Ovary (tissue), 9 donors: Measurements from ENCODE around the gene STIMATE. TPM values are rescaled to one million over a fixed set of nuclear protein-coding genes. Genes with fewer than 3 reads are reported as not detected.

Experiments used
- DNase-seq, 5 donors: peaks; one replicate each; pipeline ENCODE4 v3.0.0-alpha.2; 2019 to 2020
- H3K27ac ChIP-seq, 2 donors: fragments of 200-600 bp; one replicate each; pipeline versions ENCODE4 v1.5.1 to v1.8.0; 2019 to 2022
- H3K27me3 ChIP-seq: fragments of 200-600 bp; one replicate; pipeline ENCODE4 v1.8.0; 2022
- H3K36me3 ChIP-seq: fragments of 200-600 bp; sonication (generic); one replicate; pipeline ENCODE4 v1.5.1; 2019
- H3K4me1 ChIP-seq: one replicate; pipeline ENCODE4 v1.8.1; 2013; ENCODE audit warnings: mild to moderate bottlenecking, moderate library complexity; ENCODE audit not compliant: insufficient read depth
- H3K4me3 ChIP-seq: fragments of 200-600 bp; sonication (generic); one replicate; pipeline ENCODE4 v1.5.1; 2017
- H3K9me3 ChIP-seq, 2 donors: fragments of 200-600 bp in 1 of 2; sonication (generic) in 1 of 2; one replicate each; pipeline versions ENCODE4 v1.5.1 to v1.8.1; 2013 to 2019; ENCODE audit warnings: mild to moderate bottlenecking in 1 of 2, moderate library complexity in 1 of 2
- CTCF ChIP-seq, 3 donors: fragments of 450-650 bp in 2 of 3; fragments of 200-600 bp in 1 of 3; IDR thresholded peaks; one replicate each; pipeline versions ENCODE4 v1.5.1 to v1.8.0; 2016 to 2022; ENCODE audit warnings: antibody characterized with exemption in 3 of 3, mild to moderate bottlenecking in 1 of 3
- EP300 ChIP-seq: sonication (generic); formaldehyde crosslinking; IDR thresholded peaks from one replicate; pipeline ENCODE4 v1.6.1; 2017; ENCODE audit warnings: antibody characterized with exemption
- POLR2A ChIP-seq: fragments of 450-650 bp; IDR thresholded peaks from one replicate; pipeline ENCODE4 v1.6.1; 2017; ENCODE audit warnings: antibody characterized with exemption, mild to moderate bottlenecking, moderate library complexity
- WGBS, 3 donors: extraction: QIAGEN DNeasy Blood & Tissue Kit in 1 of 3; methylation state at CpG; one replicate each; pipeline versions ENCODE4 v1.1.5 to v1.1.7; 2013 to 2017; 5-methylcytosine and 5-hydroxymethylcytosine counted together
- intact Hi-C, 4 donors: fragments of 100-400 bp; cut with DNase I; formaldehyde crosslinking; loops; one replicate each; pipeline versions ENCODE4 v1.11.0 to v1.15.1; 2022 to 2023
- polyA plus RNA-seq, 2 donors: library from polyadenylated mRNA; stranded (reverse); fragments of 200-250 nt in 1 of 2; fragments of 350-450 nt in 1 of 2; fragmentation: Illumina TruSeq in 1 of 2; extraction: RNeasy Lipid Tissue Mini Kit (QIAGEN cat#74804) in 1 of 2; gene quantifications; one replicate each; pipeline ENCODE4 v1.2.3, GENCODE V29; 2013 to 2014
- total RNA-seq, 7 donors: library from RNA; depleted of rRNA in 2 of 7; stranded (reverse); fragments of >200 nt in 2 of 7; fragmentation: NEBNext Ultra II Directional in 3 of 7; extraction: Animal tissue kit (Norgen Biotek cat#: 25700) in 3 of 7; gene quantifications; one replicate each; pipeline versions ENCODE4 v1.1.0 to v1.2.4, GENCODE V29; 2016 to 2023
- donor health status: DM: no; HTN: no; CAD: no; lungs with moderate emphysema.
- donor health status: DM: no; HTN: no; CAD: no.
- donor health status: Bipolar disorder and iron deficiency.
- donor health status: DM: yes; HTN: yes; CAD: no.
- donor health status: DM: no; HTN: no; CAD: no.
- donor health status: DM: yes; HTN: yes; CAD: no.

The STIMATE gene
- total and polyA plus RNA-seq, 9 donors, result 7.4 to 29.9 (median 17.1) TPM

- Histone ChIP-seq H3K4me3 (no peak overlapping the region), H3K4me1 (no peaks in the 10 kb centered on the region), H3K27ac (no peak overlapping the region), H3K9me3 (no peaks in the 10 kb centered on the region), H3K27me3 (no peaks in the 10 kb centered on the region), H3K36me3 (no peaks in the 10 kb centered on the region)
- intact Hi-C loops, result no loop called here
- DNase-seq, result no peak
- TF ChIP-seq CTCF (IDR thresholded peaks at IDR 0.05) (no peak), POLR2A (no peak), EP300 (no peak)
- 82 to 88% (median 84%) methylated on average over 9 of the region's 9 CpGs for WGBS, 3 donors
Measured at GRCh38 chr3:52912885-52913731, 15.8 kb upstream of the STIMATE start.

- no peak overlapping the region for H3K27ac ChIP-seq
- H3K27me3 ChIP-seq, result no peaks in the 10 kb centered on the region
- no peaks in the 10 kb centered on the region for H3K36me3 ChIP-seq
- H3K9me3 ChIP-seq, result no peaks in the 10 kb centered on the region
- no peak for DNase-seq
- TF ChIP-seq EP300 (no peak), POLR2A (no peak), CTCF (IDR thresholded peaks at IDR 0.05) (no peak)
- H3K4me1 ChIP-seq, result no peaks in the 10 kb centered on the region
- intact Hi-C loops, result no loop called here
- H3K4me3 ChIP-seq, result no peak overlapping the region
- WGBS, 3 donors, result 88 to 92% (median 89%) methylated on average over 6 of the region's 6 CpGs
Measured at GRCh38 chr3:52910823-52911222, 13.5 kb upstream of the STIMATE start.

GRCh38 chr3:52907497-52907896 is 10.1 kb upstream of the STIMATE start:
- Histone ChIP-seq H3K4me1 (no peaks in the 10 kb centered on the region), H3K9me3 (no peaks in the 10 kb centered on the region), H3K4me3 (no peak overlapping the region), H3K27ac (no peak overlapping the region), H3K27me3 (no peaks in the 10 kb centered on the region), H3K36me3 (no peaks in the 10 kb centered on the region)
- intact Hi-C loops, result no loop called here
- TF ChIP-seq CTCF (IDR thresholded peaks at IDR 0.05) (no peak), POLR2A (no peak), EP300 (no peak)
- 75 to 87% (median 83%) methylated on average over 5 of the region's 5 CpGs for WGBS, 3 donors
- no peak for DNase-seq

DNA sequence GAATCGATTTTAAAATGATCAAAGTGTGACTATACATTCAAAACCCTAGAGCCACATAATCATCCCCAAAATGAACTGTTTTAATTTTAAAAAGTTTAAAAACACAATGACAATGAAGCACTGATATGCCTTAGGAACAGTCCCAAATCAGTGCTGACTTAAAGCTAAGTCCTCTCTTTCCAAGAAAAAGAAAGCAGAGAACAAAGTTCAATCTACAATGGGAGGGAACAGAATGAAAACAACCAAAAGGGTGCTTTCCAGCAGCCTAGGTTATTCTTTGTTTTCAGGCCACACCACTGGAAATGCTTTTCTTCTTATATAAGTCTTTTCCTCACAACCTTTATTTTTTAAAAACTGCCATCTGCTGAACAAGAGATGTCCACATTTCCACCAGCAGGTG is 7.2 kb upstream of the STIMATE start:
- Histone ChIP-seq H3K36me3 (no peaks in the 10 kb centered on the region), H3K4me1 (no peaks in the 10 kb centered on the region), H3K27ac (no peak overlapping the region), H3K4me3 (no peak overlapping the region), H3K27me3 (no peaks in the 10 kb centered on the region), H3K9me3 (no peaks in the 10 kb centered on the region)
- intact Hi-C loops, result loop anchor here in 1 of 4 donors (2.0 kb wide), 1 partner anchor 48 kb away; no protein-coding TSS in a partner anchor
- 88 to 91% (median 90%) methylated on average over 1 of the region's 1 CpG for WGBS, 3 donors
- DNase-seq, result no peak
- no peak for TF ChIP-seq EP300
- no peak for TF ChIP-seq CTCF (IDR thresholded peaks at IDR 0.05)
- no peak for TF ChIP-seq POLR2A
